NB4 (cell line): ENCODE data around the gene DCAF11.

Experiments used
- CTCF ChIP-seq: IDR thresholded peaks from one replicate; pipeline ENCODE4 v1.5.1; 2012; ENCODE audit warnings: low read depth, low read length
- POLR2A ChIP-seq: IDR thresholded peaks from 2 replicates; pipeline ENCODE4 v1.6.1; 2011; ENCODE audit warnings: mild to moderate bottlenecking; ENCODE audit not compliant: insufficient read length; ENCODE audit errors: extremely low read depth

DNA sequence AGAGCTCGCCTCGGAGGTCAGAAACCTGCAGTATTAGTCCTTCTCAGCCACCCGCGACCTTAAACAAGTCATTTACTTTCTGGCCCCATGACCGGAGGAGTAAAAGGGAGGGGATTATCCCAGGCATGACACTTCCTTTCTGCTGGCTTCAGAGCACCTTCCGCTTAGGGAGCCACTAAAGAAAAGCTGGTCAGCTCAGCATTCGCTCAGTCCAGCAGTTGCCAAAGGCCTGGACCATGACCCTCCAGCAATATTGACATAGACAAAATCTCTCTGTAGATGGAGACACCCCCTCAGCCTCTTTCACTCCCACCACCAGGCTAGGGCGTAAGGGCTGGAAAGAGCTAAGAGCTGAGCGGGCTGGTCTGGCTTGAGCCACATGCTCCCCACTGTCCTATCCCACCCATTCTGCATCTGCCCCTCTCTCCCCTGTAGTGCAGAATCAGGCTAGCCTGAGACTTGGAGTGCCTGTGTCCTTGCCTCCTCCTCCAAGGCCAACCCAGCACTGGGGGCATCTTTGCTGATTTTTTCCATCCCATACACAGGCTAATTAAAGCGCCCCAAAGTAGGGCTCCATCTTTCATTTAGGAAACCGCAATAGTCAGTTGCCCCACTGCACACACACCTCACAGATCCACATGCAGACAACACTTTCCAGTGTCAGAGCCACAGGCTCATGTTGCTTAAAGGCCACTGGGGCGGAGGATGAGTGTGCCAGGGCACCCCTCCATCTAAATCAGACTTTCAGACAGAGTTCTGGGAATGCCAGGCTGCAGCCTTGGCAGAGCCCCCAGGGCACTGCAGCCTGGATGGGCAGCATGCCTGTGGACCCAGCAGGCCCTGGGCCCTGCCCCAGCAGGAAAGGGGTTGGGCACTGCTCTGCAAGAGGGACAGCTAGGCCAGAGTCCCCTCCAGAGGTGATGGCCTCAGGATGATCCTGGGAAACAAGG is 47.2 kb upstream of the DCAF11 start:
- TF ChIP-seq CTCF (no peak), POLR2A (no peak)
